Right lobe of liver (tissue), 6 donors: ENCODE results near the gene CASKIN1. TPM values are rescaled to one million over a fixed set of nuclear protein-coding genes. Genes with fewer than 3 reads are reported as not detected.

Source experiments
- ATAC-seq, 4 donors: fragments of 200-7000 bp; cut with Tn5 transposase; one replicate each; pipeline ENCODE4 v1.9.1; 2020; ENCODE audit warnings: mild to moderate bottlenecking in 4 of 4, moderate library complexity in 4 of 4
- DNase-seq, 3 donors: peaks; one replicate each; pipeline ENCODE4 v3.0.0-alpha.2; 2020
- H3K27ac ChIP-seq, 3 donors: fragments of 200-600 bp; one replicate each; pipeline ENCODE4 v1.8.0; 2022
- H3K27me3 ChIP-seq, 2 donors: fragments of 200-600 bp; one replicate each; pipeline ENCODE4 v1.8.0; 2022
- H3K36me3 ChIP-seq, 4 donors: fragments of 200-600 bp; sonication (generic) in 1 of 4; one replicate each; pipeline versions ENCODE4 v1.5.1 to v1.8.0; 2017 to 2022; ENCODE audit warnings: control low read depth in 1 of 4
- H3K4me1 ChIP-seq, 4 donors: fragments of 200-600 bp; sonication (generic) in 1 of 4; one replicate each; pipeline versions ENCODE4 v1.5.1 to v1.8.0; 2017 to 2022; ENCODE audit warnings: control low read depth in 1 of 4
- H3K4me3 ChIP-seq, 3 donors: fragments of 200-600 bp; one replicate each; pipeline ENCODE4 v1.8.0; 2022
- H3K9me3 ChIP-seq, 4 donors: fragments of 200-600 bp; sonication (generic) in 1 of 4; one replicate each; pipeline versions ENCODE4 v1.5.1 to v1.8.0; 2017 to 2022; ENCODE audit warnings: control low read depth in 1 of 4
- POLR2A ChIP-seq: fragments of 450-650 bp; IDR thresholded peaks from one replicate; pipeline ENCODE4 v1.6.1; 2017; ENCODE audit warnings: antibody characterized with exemption, mild to moderate bottlenecking
- WGBS: methylation state at CpG from one replicate; pipeline ENCODE4 v1.1.6; 2018; ENCODE audit warnings: low coverage, low lambda C conversion rate; ENCODE audit not compliant: insufficient coverage; ENCODE audit errors: missing lambda C conversion rate; 5-methylcytosine and 5-hydroxymethylcytosine counted together
- intact Hi-C, 2 donors: fragments of 100-400 bp; cut with DNase I; formaldehyde crosslinking; loops; one replicate each; pipeline versions ENCODE4 v1.11.2 to v1.14.1; 2022
- total RNA-seq, 6 experiments: library from RNA; depleted of rRNA in 2 of 6; stranded (reverse); fragments of >200 nt in 2 of 6; fragmentation: NEBNext Ultra II Directional in 3 of 6; extraction: Animal tissue kit (Norgen Biotek cat#: 25700) in 3 of 6; gene quantifications; one replicate each; pipeline versions ENCODE4 v1.1.0 to v1.2.4, GENCODE V29; 2016 to 2023
- TF ChIP-seq, protein P1 (sequence below), 4 donors: fragments of 200-600 bp in 3 of 4; fragments of 450-650 bp in 1 of 4; IDR thresholded peaks; one replicate each; pipeline versions ENCODE4 v1.5.1 to v1.8.0; 2016 to 2022; ENCODE audit warnings: antibody characterized with exemption in 4 of 4, mild to moderate bottlenecking in 2 of 4
- donor health status: DM: no; HTN: yes; CAD: no.
- donor health status: DM: no; HTN: no; CAD: no.
- donor health status: DM: no; HTN: no; CAD: no.
- donor health status: DM: no; HTN: yes; CAD: no.
- donor health status: DM: no; HTN: yes; CAD: no.

The CASKIN1 gene
- total RNA-seq, 6 experiments from 2014 or later, result not detected

DNA sequence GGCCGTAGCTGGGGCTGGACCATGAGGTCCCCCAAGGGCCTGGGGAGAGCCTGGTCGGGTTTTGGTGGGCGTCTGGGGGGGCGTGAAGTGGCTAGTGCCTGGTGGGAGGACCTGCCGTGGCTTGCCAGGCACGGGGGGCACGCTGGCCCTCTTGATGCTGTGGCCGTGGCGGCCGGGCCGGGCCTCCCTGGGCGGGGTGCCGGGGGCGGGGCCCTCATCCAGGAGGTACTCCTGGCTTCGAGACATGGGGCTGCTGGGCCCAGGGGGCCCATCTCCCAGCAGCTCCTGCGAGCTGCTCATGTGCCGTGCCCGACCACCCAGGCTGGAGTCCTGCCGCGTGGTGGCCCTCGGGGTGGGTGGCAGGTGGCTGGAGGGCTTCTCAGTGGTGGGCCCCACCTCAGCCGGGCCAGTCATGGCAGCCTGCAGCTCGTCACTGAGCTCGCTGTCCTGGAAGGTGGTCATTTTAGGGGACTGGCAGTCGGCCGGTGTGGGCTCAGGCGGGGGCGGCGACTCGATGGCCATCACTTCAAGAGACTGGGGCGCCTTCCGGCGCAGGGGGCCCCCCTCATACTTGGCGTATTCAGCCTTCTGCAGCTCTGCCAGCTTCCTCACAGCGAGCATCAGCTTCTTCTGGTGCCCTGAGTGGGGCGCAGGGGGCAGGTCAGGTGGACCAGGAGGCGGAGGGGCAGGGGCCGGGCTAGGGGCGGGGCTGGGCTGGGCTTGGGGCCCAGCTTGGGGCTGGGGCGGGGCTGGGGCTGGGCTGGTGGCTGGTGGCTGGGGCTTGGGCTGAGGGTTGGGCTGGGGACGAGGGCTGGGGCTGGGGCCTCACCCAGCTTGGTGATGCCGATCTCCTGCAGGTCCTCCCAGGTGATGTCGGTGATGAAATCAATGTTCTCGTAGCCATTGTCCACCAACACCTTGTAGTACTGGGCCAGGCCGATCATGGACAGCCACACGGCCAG is 15.2 kb downstream of the CASKIN1 start:
- intact Hi-C loops, result no loop called here
- no CpG with 5 or more reads among the region's 46 CpGs for WGBS
- DNase-seq (no peak), ATAC-seq (peak in 1 of 4 donors; percentile 2)
- Histone ChIP-seq H3K4me1 (no peaks in the 10 kb centered on the region), H3K9me3 (no peaks in the 10 kb centered on the region), H3K27ac (no peak overlapping the region), H3K27me3 (no peaks in the 10 kb centered on the region), H3K4me3 (no peak overlapping the region), H3K36me3 (peaks cover 0 to 6% (median 0%) of the 10 kb centered on the region in 4 donors)
- TF ChIP-seq, protein P1, sequence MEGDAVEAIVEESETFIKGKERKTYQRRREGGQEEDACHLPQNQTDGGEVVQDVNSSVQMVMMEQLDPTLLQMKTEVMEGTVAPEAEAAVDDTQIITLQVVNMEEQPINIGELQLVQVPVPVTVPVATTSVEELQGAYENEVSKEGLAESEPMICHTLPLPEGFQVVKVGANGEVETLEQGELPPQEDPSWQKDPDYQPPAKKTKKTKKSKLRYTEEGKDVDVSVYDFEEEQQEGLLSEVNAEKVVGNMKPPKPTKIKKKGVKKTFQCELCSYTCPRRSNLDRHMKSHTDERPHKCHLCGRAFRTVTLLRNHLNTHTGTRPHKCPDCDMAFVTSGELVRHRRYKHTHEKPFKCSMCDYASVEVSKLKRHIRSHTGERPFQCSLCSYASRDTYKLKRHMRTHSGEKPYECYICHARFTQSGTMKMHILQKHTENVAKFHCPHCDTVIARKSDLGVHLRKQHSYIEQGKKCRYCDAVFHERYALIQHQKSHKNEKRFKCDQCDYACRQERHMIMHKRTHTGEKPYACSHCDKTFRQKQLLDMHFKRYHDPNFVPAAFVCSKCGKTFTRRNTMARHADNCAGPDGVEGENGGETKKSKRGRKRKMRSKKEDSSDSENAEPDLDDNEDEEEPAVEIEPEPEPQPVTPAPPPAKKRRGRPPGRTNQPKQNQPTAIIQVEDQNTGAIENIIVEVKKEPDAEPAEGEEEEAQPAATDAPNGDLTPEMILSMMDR (IDR thresholded peaks at IDR 0.05), result no peak
- TF ChIP-seq POLR2A, result no peak

DNA sequence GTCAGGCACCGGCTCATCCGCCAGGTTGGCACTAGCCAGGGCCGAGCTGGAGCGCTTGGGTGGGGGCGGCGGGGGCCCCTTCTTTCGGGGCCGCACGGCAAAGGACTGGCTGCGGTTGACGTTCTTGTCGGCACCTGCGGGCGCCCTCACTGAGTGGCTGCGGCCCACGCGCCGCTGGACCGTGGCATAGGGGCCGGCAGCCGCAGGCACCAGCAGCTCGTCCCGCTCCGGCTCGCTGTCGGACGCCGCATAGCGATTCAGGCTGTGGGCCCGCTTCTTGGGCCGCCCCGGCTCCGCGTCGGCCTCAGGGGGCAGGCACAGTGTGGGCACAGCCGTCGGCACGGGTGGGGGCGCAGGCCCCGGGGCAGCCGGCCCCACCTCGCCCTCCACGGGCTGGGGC is 15.9 kb downstream of the CASKIN1 start:
- Histone ChIP-seq H3K27me3 (no peaks in the 10 kb centered on the region), H3K4me1 (no peaks in the 10 kb centered on the region), H3K9me3 (no peaks in the 10 kb centered on the region), H3K36me3 (peaks cover 0 to 14% (median 2%) of the 10 kb centered on the region in 4 donors), H3K27ac (no peak overlapping the region), H3K4me3 (no peak overlapping the region)
- intact Hi-C loops, result no loop called here
- DNase-seq (no peak), ATAC-seq (no peak)
- WGBS, result 100% methylated on average over 6 of the region's 43 CpGs
- TF ChIP-seq, protein P1 (IDR thresholded peaks at IDR 0.05), result no peak
- TF ChIP-seq POLR2A, result no peak

DNA sequence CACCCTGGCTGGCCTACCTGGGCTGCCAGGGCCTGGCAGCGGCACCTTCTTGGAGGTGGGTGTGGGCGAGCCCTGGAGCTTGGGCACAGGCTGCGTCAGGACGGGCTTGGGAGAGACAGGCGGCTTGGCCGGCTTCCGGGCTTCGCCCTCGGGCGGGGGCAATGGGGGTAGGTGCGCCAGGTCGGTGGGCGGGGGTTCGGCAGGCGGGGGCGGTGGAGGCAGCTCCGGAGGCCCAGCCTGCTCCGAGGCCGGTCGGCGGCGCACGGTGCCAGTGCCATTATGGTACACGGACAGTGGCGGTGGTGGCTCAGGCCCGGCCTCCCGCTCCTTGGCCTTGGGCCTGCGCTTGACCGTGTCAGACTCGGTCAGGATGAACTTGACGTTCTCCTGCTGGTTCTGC is 16.8 kb downstream of the CASKIN1 start:
- H3K9me3 ChIP-seq, result no peaks in the 10 kb centered on the region
- no peak overlapping the region for H3K27ac ChIP-seq
- H3K4me3 ChIP-seq, result no peak overlapping the region
- DNase-seq (no peak), ATAC-seq (no peak)
- no peaks in the 10 kb centered on the region for H3K27me3 ChIP-seq
- intact Hi-C loops, result no loop called here
- H3K4me1 ChIP-seq, result no peaks in the 10 kb centered on the region
- no peak for TF ChIP-seq POLR2A
- H3K36me3 ChIP-seq, result peaks cover 0 to 23% (median 6%) of the 10 kb centered on the region in 4 donors
- no CpG with 5 or more reads among the region's 31 CpGs for WGBS

DNA sequence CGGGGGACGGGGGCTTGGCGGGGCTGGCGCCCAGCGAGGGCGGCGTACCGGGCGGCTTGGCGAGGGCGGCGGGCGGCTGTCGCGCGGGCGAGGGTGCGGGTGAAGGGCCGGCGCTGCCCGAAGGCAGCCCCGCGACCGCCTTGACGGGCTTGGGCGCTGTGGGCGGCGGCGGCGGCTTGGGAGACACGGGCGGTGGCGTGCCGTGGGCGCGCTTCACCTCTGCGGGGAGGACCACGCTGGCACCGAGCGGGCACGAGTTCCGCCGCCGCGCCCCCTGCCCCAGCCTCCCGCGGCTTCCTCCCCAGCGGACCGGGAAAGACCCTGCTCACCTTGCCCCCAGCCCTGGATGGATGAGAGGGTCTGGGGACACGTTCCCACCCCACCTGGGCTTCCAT is 17.3 kb downstream of the CASKIN1 start:
- H3K27ac ChIP-seq, result no peak overlapping the region
- peaks cover 0 to 27% (median 10%) of the 10 kb centered on the region in 4 donors for H3K36me3 ChIP-seq
- 52% methylated on average over 9 of the region's 50 CpGs for WGBS
- H3K4me3 ChIP-seq, result no peak overlapping the region
- intact Hi-C loops, result no loop called here
- no peak for TF ChIP-seq POLR2A
- TF ChIP-seq, protein P1 (IDR thresholded peaks at IDR 0.05), result no peak
- H3K9me3 ChIP-seq, result no peaks in the 10 kb centered on the region
- H3K4me1 ChIP-seq, result no peaks in the 10 kb centered on the region
- no peak for ATAC-seq
- H3K27me3 ChIP-seq, result no peaks in the 10 kb centered on the region
- no peak for DNase-seq
